Testis (tissue), 2 donors: ENCODE measurements around the gene HMG20A.

Source experiments
- CTCF ChIP-seq, 3 experiments: fragments of 450-650 bp in 2 of 3; fragments of 200-600 bp in 1 of 3; sonication (generic) in 1 of 3; IDR thresholded peaks; one replicate each; pipeline ENCODE4 v1.5.1; 2016 to 2019; ENCODE audit warnings: antibody characterized with exemption in 3 of 3, mild to moderate bottlenecking in 2 of 3, moderate library complexity in 1 of 3
- POLR2A ChIP-seq: fragments of 450-650 bp; IDR thresholded peaks from one replicate; pipeline ENCODE4 v1.6.1; 2017; ENCODE audit warnings: antibody characterized with exemption, mild to moderate bottlenecking, moderate library complexity

- TF ChIP-seq CTCF (IDR thresholded peaks at IDR 0.05) (no peak), POLR2A (no peak)
These were observed 57.4 kb downstream of the HMG20A start for GRCh38 chr15:77478051-77478450.
